Cardiac fibroblast (primary cell): ENCODE data around the gene PRRC1.

Source experiments
- DNase-seq, 2 donors: peaks; one replicate each; pipeline versions ENCODE4 v3.0.0 to v3.0.0-alpha.2; 2010; ENCODE audit warnings: low read depth in 2 of 2
- H3K4me3 ChIP-seq, 2 donors: replicated peaks in 1 of 2; 1 replicate in 1 of 2; 2 replicates in 1 of 2; pipeline ENCODE4 v1.5.1; 2011; ENCODE audit warnings: low read depth in 2 of 2, low read length in 2 of 2, mild to moderate bottlenecking in 2 of 2, moderate library complexity in 1 of 2
- TF ChIP-seq, protein P1 (sequence below): IDR thresholded peaks from one replicate; pipeline ENCODE4 v1.5.1; 2011; ENCODE audit warnings: low read depth, mild to moderate bottlenecking, low read length, inconsistent platforms

Gene PRRC1

DNA sequence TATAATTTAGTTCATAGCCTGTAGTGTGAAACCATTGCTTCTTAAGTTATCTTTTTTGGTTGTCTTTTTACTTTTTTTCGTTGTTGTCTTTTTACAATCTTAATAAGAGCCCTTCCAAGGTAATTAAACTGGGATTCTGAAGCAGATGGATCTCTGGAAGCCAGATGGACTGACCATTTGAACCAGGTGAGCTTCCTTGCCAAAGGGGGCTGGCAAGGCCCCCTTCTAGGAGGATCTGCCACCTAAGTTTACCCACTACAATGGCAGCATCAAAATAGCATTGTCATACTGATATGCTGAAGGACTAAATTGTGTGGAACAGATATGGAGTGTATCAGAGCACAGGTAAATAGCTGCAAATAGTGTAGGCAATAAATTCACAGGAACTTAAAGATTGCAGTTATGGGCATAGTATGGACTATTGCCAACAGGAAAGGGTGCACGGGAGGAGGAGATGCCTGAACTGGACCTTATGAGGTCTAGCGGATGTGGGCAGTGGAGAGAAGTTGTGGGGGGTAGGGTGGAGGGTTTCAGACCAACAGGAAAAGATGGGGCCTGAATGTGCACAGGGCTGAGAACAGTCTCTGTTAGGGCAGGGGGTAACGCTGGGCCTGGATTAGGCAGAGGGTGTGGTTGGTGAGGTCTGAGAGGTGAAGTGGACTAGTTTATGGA lies 69.9 kb downstream of the PRRC1 start:
- TF ChIP-seq, protein P1, sequence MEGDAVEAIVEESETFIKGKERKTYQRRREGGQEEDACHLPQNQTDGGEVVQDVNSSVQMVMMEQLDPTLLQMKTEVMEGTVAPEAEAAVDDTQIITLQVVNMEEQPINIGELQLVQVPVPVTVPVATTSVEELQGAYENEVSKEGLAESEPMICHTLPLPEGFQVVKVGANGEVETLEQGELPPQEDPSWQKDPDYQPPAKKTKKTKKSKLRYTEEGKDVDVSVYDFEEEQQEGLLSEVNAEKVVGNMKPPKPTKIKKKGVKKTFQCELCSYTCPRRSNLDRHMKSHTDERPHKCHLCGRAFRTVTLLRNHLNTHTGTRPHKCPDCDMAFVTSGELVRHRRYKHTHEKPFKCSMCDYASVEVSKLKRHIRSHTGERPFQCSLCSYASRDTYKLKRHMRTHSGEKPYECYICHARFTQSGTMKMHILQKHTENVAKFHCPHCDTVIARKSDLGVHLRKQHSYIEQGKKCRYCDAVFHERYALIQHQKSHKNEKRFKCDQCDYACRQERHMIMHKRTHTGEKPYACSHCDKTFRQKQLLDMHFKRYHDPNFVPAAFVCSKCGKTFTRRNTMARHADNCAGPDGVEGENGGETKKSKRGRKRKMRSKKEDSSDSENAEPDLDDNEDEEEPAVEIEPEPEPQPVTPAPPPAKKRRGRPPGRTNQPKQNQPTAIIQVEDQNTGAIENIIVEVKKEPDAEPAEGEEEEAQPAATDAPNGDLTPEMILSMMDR: no peak
- H3K4me3 ChIP-seq: no peak overlapping the region
- no peak for DNase-seq

- TF ChIP-seq, protein P1: no peak
- no peak for DNase-seq
Observed at GRCh38 chr5:127588368-127588767, 70.9 kb downstream of the PRRC1 start.

GRCh38 chr5:127589309-127590030 lies 72.0 kb downstream of the PRRC1 start:
- no peak overlapping the region for H3K4me3 ChIP-seq
- TF ChIP-seq, protein P1: no peak
- no peak for DNase-seq

More at GRCh38 chr5:127588368-127588767, 70.9 kb downstream of the PRRC1 start:
- no peak overlapping the region for H3K4me3 ChIP-seq

DNA sequence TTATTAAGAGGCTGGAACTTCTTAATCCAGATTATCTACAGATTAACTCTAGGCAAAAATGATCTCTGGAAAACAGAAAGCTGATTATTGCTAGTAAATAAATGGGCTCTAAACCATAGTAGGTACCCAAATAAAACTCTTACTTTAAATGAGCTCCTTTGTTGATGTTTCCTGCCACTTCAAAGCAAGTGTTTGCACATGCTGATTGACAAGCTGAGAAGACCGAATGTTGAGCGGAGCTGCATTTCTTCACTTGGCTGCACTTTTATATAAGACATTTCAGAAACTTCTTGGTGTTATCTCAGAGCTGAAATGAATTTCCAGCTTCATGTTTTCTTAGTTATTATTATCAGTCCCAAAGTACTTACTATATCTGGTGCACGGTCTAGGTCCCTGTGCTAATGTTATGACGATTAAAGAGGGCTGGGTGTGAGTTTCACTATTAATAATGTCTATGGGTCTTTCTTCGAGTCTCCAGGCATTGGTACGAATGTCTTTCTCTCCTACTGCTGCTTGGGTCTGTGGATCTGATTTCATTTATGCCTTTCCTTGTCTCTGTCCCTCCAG lies 72.8 kb downstream of the PRRC1 start:
- TF ChIP-seq, protein P1: no peak
- no peak overlapping the region for H3K4me3 ChIP-seq
- DNase-seq: no peak

DNA sequence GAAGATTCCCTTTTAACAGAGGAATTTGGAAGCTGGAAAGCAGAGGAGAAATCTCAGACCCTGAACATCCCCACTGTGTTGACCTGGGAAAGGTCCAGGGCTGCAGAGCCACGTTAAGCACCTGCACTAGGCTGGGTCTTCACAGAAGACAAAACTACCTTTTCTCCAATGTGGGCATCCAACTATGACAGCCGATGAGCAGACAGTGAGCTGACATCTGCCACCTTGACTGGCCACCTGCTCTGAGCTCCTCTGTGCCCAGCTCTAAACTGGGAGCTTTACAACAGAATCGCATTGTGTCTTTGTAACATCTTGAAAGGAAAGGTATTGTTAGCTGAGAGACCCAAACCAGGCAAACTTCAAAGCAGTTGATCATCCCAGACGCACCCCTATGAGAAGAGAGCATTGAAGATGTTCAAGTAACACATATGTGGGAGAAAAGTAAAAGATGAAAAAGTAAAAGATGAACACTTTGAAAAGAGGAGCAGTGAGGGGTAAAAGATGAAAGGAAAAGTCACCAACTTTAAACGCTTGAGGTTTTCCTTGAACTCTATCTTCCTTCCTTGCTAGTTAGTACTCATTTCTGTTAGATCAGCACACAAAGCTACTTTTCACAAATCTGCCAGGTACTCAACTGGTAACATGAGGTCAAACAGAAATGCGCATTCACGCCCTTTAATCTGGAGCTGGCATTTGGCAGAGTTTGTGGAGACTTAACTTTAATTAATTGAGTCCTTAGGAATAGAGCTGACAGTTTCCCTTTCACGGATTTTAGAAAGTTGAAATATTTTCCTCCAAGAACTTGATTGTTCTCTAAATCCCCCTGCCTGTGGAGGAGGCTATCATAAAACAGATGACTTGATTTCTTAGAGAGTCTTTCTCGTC lies 78.3 kb downstream of the PRRC1 start:
- TF ChIP-seq, protein P1: no peak
- no peak overlapping the region for H3K4me3 ChIP-seq
- DNase-seq: no peak

DNA sequence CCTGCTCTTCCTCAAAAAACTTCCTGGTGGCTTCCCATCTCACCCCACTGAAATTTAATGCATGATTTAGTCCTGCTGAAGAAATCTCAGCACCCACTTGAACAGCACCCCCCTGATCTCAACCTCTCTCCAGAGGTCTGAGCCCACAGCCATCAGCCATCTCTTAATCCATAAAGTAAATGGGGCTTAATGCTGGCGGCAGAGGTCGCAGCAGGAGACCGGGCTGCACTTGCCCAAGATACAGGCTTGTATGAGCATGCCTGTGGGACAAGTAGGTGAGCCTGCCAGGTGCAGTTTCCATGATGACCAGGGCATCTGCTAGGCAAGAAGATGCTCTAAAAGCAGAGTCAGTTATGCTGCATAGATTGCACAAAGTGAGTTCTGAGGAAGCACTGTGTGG lies 79.1 kb downstream of the PRRC1 start:
- DNase-seq: no peak

More for the DNA sequence above, 79.1 kb downstream of the PRRC1 start:
- TF ChIP-seq, protein P1: no peak
- no peak overlapping the region for H3K4me3 ChIP-seq
